ENCODE results near the gene ZNF566.

ZNF566 gene

DNA sequence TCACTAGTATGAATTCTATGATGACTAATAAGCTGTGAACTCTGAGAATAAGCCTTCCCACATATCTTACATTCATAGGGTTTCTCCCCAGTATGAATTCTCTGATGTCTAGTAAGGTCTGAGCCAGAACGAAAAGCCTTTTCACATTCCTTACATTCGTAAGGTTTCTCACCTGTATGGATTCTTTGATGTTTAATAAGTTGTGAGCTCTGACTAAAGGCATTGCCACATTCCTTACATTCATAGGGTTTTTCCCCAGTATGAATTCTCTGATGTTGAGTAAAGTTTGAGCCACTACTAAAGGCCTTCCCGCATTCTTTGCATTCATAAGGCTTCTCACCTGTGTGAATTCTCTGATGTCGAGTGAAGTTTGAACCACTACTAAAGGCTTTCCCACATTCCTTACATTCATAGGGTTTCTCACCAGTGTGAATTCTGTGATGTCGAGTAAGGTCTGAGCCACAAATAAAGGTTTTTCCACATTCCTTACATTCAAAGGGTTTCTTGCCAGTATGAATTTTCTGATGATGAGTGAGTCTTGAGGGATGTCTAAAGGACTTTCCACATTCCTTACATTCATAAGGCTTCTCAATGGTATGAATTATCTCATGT lies 40.2 kb downstream of the ZNF566 start:
- no peak for DNase-seq (ENCODE audit: extremely low read depth in 1 of 2, low read depth in 1 of 2)

- no peak for DNase-seq (ENCODE audit: extremely low read depth in 1 of 2, low read depth in 1 of 2)
These were observed 48.0 kb downstream of the ZNF566 start for GRCh38 chr19:36441339-36441738.

DNA sequence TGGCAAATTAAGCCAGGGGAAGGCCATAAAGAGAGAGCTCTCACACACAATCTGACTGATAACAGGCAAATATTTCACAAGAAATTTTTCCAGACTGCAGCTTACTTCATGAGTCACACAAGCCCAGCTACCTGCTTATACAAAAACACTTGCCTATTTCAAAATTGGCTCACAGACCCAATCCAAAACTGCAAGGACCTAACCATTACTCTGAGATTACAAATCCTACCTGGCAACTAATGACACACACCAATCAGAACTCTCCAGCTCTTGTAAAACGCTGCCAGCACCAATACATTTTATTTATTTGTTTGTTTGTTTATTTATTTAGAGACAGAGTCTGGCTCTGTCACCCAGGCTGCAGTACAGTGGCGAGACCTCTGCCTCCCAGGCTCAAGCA lies 52.8 kb downstream of the ZNF566 start:
- no peak for DNase-seq (ENCODE audit: extremely low read depth in 1 of 2, low read depth in 1 of 2)

DNA sequence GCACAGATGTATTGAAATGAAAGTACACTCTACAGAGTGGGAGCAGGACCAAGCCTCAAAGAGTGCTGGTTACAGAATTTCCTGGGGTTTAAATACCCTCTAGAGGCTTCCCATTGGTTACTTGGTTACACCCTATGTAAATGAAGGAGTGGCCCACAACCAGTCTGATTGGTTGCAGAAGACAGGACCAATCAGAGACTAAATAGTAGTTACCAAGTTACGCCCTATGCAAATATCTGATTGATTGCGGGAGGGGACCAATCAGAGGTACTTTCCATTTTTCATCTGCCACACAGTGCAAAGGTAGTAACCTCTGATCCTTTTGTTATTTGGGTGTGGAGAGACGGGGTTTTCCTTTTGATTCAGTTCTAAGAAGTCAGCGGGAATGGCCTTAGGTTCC lies 65.4 kb downstream of the ZNF566 start:
- no peak for DNase-seq (ENCODE audit: extremely low read depth in 1 of 2, low read depth in 1 of 2)

DNA sequence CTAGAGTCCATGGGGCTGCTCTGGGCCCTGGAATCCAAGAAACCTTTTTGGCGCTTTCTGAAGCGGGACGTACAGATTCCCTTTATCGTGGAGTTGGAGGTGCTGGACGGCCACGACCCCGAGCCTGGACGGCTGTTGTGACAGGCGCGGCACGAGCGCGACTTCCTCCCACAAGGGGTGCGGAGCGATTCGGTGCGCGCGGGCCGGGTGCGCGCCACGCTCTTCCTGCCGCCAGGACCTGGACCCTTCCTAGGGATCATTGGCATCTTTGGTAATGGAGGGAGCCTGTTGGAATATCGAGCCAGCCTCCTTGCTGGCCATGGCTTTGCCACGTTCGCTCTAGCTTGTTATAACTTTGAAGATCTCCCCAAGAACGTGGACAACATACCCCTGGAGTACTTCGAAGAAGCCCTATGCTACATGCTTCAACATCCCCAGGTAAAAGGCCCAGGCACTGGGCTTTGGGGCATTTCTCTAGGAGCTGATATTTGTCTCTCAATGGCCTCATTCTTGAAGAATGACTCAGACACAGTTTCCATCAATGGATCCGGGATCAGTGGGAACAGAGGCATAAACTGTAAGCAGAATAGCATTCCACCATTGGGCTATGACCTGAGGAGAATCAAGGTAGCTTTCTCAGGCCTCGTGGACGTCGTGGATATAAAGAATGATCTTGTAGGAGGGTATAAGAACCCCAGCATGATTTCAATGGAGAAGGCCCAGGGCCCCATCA lies 67.4 kb downstream of the ZNF566 start:
- no peak for DNase-seq (ENCODE audit: extremely low read depth in 1 of 2, low read depth in 1 of 2)

DNA sequence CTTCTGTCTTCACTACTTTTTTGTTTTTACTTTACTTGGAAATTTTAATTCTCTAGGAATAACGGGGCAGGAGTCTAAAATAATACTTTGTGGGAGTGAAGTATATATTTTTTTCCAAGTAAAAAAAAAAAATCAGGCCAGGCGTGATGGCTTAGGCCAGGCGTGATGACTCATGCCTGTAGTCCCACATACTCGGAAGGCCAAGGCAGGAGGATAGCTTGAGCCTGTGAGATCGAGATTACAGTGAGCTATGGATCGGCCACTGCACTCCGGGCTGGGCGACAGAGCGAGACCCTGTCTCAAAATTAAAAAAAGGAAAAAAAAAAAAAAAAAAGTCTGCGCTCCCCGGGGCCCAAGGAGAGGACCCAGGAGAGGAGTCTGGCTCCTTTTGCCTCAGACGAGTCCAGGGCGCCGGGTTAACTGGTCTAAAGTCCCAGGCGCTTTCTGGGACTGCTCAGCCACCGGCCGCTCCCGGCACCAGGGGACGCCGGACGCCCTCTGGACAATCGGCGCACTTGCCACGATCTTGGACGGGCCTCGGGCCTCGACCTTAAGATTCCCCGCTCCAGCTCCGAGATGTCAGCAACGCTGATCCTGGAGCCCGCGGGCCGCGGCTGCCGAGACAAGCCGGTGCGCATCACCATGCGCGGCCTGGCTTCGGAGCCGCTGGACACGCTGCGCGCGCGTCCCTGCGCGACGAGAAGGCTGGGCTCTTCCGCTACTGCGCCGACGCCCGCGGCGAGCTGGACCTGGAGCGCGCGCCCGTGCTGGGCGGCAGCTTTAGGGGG lies 68.2 kb downstream of the ZNF566 start:
- no peak for DNase-seq (ENCODE audit: extremely low read depth in 1 of 2, low read depth in 1 of 2)

DNA sequence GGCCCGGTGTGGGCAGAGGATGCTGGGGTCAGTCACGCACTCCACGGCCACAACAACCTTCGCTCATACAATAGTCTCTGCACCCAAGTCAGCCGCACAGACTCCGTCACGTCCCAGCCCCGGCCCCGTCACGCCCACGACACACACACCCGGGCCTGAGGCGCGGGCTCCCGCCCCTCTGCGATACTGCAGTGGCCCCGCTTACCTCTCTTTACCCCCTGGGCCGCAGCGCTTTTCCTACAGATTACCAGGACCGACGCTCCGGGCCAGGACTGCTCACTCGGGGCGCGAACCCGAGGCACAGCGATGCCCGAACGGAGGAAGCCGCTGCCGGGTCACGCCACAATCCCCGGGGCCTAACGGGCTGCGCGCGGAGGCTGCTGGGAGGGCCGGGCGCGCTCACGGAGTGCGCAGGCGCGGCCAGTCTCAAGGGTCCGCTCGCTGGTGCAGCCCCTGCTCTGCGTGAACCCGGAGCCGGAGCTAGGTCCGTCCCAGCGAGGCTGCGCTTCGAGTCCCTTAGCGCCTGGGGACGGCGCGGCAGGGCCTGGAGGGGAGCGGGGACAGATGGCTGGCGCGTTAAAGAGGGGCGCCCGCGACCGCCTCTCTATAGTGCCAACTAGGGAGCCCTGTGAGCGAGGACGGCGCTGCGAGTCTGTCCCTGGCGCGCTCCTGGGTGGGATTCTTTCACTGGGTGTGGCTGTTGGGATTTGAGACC lies 70.9 kb downstream of the ZNF566 start, which contains the start of gene ZFP82:
Gene ZFP82 (minus strand): TSS at position 358 of the 715 bp plus-strand sequence. CDS start 8,855 bp downstream, outside the sequence.
- peak; percentile 60 to 68 for DNase-seq (ENCODE audit: extremely low read depth in 1 of 2, low read depth in 1 of 2)

- DNase-seq (ENCODE audit: extremely low read depth in 1 of 2, low read depth in 1 of 2): no peak
These were observed 71.5 kb downstream of the ZNF566 start for GRCh38 chr19:36417752-36418286.

GRCh38 chr19:36409841-36410240 lies 79.5 kb downstream of the ZNF566 start:
- DNase-seq (ENCODE audit: extremely low read depth in 1 of 2, low read depth in 1 of 2): no peak

- DNase-seq (ENCODE audit: extremely low read depth in 1 of 2, low read depth in 1 of 2): no peak
These were observed 81.3 kb downstream of the ZNF566 start for GRCh38 chr19:36408101-36408500.

DNA sequence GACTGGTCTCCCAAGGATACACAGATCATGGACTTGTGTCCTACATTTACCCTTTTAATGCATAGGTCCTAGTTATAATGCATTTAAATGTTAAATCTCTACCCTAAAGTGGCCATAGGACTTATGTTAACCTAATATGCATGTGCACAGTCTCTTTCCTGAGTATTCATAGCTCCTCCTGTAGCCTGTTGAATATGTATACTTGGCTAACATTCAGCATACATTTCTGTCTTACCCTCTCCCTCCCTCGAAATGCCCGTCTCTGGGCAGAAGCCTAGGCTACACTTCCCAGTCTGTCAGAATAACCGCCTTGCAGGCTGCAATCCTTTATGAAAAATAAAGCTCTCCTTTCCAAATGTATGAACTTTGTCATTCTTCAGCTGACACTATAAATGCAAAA lies 84.9 kb downstream of the ZNF566 start:
- no peak for DNase-seq (ENCODE audit: extremely low read depth in 1 of 2, low read depth in 1 of 2)

GRCh38 chr19:36401475-36401874 lies 87.9 kb downstream of the ZNF566 start:
- no peak for DNase-seq (ENCODE audit: extremely low read depth in 1 of 2, low read depth in 1 of 2)

DNA sequence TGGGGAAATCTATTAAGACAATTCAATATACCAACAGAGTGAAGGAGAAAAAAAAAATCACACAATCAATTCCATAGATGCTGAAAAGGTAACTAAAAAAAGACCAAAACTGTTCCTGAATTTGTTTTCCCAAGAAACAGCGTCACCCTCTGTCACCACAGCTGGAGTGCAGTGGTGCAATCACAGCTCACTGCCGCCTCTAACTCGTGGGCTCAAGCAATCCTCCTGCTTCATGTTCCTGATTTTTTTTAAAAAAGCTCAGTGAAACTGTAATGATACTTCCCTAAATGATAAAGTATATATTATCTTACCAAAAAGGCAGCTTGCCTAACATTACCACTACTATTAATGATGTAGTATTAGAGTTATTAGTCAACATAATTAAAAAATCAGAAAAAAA lies 90.8 kb downstream of the ZNF566 start:
- DNase-seq (ENCODE audit: extremely low read depth in 1 of 2, low read depth in 1 of 2): no peak
